HUDEP-2 (cell line): ENCODE results near the gene B4GALT5.

Experiments used
- DNase-seq, 76 experiments: peaks; one replicate each; lab custom pipeline; 2025; ENCODE audit not compliant: unreplicated experiment in 76 of 76; lab: John Stamatoyannopoulos, UW

Gene B4GALT5, protein sequence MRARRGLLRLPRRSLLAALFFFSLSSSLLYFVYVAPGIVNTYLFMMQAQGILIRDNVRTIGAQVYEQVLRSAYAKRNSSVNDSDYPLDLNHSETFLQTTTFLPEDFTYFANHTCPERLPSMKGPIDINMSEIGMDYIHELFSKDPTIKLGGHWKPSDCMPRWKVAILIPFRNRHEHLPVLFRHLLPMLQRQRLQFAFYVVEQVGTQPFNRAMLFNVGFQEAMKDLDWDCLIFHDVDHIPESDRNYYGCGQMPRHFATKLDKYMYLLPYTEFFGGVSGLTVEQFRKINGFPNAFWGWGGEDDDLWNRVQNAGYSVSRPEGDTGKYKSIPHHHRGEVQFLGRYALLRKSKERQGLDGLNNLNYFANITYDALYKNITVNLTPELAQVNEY

DNA sequence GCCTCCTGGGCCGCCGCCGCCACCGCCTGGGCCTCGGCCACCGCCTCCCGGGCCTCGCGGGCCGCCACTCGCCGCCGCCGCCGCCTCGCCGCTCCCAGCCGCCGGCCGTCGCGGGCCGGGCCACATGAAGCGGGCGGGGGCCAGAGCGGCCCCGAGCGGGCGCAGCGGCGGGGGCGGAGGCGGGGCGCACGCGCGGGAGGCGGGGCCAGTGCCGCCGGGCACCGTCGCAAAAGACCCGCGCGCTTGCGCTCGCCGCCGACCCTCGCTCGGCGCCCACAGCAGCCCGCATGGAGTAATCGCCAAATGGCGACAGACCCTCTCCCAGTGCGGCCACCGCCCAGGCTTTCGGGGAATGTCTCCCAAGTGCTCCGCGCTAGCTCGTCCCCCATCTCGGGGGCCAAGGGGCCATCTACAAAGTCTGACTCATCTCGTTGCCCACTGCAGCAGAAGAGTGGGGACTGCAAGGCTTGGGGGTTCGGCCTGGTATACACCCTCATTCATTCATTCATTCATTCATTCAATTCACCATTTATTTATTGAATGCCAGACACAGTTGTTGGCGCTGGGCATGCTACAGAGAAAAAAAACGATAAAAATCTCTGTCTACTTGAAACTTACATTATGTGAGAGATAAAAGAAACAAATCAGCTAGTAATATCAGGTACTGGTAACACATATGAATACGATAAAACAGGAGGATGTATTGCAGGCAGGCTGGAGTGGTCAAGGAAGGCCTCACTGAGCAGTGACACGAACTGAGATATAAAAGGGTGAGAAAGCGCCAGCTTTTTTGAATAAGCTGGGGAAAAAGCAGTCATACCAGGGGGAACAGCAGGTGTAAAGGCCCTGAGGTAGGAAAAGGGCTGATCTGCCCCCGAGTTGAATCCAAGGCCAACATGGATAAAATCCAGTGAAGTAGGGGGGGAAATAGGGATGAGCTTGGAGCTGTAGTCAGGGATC lies at the start of gene B4GALT5:
TSS of gene B4GALT5 (minus strand) at position 126 of the 960 bp plus-strand sequence. CDS start 188 bp downstream, outside the sequence.
- DNase-seq, result peak in 71 of 76 experiments; percentile 8 to 74 (median 50)

DNA sequence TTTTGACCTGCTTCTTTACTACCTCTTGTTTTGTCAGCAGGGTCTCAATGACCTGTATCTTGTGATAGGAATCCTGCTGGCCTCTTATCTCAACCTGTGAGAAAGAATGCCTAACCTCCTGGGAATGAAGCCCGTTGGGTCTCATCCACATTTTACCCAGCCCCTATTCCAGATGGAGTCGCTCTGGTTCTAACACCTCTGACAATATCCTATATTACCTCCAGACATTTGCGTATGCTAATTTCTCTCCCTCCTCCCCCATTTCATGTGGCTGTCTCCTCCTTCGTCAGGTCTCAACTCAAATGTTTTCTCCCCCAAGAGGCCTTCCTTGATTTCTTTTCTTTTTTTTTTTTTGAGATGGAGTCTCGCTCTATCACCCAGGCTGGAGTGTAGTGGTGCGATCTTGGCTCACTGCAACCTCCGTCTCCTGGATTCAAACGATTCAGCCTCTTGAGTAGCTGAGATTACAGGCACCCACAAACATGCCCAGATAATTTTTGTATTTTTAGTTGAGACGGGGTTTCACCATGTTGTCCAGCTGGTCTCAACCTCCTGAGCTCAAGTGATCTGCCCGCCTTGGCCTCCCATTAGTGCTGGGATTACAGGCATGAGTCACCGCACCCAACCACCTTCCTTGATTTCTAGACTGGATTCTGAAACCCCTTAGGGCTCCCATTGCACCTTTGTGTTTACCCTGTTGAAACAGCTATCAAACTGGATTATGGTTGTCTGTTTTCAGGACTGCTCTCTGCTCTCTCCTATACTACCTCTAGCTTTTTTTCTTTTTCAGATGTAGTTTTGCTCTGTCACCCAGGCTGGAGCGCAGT lies 49.5 kb upstream of the B4GALT5 start:
- DNase-seq, result no peak

DNA sequence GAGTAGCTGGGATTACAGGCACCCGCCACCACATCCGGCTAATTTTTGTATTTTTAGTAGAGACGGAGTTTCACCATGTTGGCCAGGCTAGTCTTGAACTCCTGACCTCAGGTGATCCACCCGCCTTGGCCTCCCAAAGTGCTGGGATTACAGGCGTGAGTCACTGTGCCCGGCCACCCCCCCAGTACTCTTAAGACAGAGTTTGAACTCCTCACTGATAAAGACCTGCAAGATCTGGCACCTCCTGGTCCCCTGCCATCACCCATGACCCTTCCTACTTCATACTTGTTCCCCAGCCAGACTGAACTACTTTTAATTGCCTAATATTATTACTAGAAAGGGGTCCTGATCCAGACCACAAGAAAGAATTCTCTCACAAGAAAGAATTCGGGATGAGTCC lies 48.2 kb upstream of the B4GALT5 start:
- DNase-seq, result peak in 2 of 76 experiments; percentile 19 to 20

DNA sequence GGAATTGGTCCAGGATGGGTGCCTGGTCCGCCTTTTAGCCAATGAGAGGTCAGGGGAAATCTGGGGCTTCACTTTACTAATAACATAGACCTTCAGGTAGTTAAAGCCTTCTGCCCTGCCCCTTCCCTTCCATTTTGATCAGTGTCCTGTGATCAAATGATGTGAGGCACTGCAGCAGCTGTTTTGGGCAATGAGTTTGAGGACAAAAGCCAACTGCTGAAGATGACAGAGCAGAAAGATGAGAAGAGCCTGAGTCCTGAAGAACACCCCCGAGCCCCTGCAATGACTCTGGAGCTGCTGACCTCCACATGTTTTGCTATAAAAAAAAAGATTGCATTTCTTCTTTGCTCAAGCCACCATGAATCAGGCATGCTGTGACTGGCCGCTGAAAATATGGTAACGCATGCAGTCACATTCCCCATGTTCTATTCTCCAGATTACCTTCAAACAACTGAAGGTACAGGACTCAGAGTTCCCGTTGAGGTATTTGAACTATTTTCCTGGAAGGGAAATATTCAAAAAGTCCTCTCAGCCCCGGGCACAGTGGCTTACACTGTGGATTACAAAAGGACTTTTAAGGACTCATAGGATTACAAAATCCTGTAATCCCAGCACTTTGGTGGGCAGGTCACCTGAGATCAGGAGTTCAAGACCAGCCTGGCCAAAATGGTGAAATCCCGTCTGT lies 45.7 kb upstream of the B4GALT5 start:
- no peak for DNase-seq

DNA sequence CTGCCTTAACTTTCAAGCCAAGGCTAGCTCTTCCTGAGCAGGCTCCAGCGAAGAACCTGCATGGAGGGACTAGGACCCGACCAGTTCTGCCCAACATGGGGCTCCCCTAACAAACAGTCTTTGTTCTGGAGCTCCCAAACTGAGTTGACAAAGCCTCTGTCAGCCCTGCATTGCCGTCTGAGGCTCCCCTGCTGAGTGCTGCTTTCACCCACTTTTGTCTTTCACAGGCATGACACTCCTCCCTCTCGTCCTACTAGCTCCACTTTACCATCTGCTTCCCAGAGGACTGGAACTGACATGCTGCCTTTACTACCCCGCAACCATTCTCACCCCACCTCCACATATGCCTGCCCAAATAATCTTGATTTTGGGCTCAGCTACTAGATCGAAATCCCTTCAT lies 45.1 kb upstream of the B4GALT5 start:
- no peak for DNase-seq

DNA sequence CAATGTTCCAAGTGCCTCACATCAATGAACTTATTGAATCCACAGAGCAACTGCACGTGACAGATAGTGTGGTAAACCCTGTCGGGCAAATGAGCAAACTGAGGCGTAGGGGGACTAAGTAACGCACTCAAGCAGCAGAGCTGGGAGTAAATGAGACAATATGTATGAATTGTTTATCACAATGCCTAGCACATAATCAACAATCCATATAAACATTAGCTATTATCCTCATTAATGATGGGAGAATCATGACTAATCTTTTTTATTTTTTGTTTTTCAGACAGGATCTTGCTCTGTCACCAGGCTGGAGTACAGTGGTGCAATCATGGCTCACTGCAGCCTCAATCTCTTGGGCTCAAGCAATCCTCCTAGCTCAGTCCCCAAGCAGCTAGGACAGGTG lies 43.9 kb upstream of the B4GALT5 start:
- DNase-seq, result no peak

DNA sequence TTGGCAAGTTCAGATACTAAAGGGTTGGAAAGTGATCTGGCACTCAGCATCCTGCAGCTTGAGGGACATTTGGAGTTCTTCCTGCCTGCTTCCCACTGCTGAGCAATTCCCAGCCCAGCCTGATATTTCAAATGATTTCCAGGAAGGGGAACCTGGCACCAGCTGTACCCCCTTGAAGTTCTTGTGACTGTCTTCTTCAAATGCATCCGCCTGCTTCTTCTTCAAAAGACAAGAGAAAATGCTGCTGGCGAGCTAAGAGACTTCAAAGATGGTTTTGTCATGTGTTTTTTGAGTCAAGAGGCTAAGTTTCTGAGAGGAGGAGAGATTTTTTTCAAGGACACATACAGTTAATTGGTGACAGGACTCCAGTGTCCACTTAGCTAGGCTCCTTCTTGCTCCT lies 42.6 kb upstream of the B4GALT5 start:
- no peak for DNase-seq

DNA sequence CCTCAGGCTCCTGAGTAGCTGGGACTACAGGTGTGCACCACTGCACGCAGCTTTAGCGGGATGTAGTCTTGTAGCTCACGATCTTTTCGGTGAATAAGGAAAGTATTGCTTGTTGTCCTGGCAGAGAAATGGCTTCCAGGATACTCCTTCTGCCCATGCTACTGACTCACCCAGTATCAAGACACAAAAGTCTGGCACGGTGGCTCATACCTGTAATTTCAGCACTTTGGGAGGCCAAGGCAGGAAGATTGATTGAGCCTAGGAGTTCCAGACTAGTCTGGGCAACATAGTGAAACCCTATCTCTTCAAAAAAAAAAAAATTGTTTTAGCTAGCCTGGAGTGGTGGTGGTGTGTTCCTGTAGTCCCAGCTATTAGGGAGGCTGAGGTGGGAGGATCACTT lies 40.9 kb upstream of the B4GALT5 start:
- DNase-seq, result no peak

DNA sequence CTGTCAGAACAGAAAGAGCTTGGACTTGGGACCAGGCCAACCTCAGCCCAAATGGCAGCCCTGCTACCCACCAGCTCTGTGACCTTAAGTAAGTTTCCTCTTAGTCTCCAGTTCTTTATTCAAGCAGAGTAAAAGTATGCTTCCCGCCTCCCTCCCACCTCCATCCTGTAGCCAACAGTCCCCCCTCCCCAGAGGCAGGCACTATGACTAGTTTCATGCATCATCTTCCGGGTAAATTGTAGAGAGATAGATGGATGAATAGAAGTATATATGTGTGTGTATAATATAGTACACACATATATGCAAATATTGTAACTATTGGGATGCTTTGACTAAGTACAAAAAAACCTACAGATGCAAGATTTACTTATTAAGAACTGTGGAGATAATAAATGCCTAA lies 39.5 kb upstream of the B4GALT5 start:
- DNase-seq, result no peak

DNA sequence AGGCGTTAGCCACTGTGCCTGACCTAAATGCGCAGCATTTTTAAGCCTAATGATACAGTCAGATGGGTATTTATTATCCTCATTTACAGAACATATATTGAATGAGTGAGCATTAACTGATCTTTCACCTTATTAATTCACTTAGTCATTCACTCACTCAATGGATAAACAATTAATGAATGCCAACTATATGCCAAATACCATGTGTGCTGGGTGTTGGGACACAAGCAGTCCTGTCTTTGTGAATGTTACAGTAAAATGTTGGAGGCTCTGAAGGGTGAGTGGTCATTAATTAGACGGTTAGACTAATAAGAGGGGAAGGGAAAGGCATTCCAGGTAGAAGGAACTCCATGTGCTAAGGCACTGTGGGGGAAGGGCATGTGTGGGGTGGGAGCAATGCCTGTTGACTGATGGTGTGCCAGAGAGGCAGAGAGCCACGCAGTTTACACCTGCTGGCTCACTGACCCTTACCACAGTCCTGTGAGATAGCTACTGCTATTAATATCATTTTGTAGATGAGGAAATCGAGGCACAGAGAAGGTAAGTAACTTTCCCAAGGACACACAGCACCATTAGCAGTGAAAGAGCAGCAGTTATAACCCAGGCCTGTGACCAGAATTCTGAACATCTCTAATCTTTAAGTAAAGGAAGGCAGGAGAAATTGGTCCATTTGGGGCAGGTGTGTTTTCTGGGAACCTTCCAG lies 38.7 kb upstream of the B4GALT5 start:
- DNase-seq, result no peak

DNA sequence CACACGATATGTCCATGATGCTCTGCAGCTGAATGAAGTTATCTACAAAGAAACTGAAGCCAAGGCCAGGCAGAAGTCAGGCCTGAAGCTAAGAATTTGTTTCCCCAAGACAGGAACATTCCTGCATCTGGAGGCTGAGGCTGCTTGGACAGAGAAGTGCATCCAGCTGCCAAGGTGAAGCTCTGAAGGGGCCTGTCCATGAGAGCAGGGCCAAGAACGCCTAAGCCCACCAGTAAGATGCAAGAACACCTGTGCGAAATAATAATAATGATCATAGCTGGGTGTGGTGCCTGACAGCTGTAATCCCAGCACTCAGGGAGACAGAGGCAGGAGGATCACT lies 37.7 kb upstream of the B4GALT5 start:
- no peak for DNase-seq

DNA sequence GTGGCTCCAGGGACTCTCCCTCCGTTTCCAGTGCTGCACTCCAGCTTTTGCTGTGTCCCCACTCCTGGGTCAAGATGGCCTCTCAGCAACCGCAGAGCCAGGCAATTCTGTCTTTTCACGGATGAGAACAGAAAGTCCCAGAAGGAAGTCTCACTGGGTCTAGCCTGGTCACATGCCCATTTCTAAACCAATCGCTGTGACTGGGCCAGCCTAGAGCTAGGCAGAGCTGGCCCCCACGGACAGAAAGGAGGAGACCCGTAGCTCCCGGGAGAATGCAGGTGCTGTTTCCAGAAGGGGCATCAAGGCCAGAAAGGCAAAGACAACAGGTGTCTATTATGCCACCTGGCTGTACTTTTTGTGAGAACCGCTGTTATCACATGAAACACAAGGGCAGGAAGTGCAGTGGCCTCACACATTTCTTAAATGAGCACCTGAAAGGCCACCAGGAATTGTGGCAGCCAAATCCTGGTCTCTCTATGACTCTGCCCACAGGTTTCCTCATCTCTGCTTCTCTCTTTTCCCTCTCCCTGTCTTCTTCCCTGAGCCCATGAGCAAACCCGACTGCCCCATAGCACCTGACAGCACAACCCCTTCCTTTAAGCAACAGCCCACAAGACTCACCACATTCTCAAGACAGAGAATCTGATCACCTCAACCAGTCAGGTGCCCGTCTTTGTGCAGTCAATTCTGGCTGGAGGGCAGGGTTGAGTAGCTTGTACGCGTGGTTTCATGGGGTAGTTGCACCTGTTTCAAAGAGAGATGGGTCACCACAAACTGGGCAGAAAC lies 37.1 kb upstream of the B4GALT5 start:
- DNase-seq, result no peak

DNA sequence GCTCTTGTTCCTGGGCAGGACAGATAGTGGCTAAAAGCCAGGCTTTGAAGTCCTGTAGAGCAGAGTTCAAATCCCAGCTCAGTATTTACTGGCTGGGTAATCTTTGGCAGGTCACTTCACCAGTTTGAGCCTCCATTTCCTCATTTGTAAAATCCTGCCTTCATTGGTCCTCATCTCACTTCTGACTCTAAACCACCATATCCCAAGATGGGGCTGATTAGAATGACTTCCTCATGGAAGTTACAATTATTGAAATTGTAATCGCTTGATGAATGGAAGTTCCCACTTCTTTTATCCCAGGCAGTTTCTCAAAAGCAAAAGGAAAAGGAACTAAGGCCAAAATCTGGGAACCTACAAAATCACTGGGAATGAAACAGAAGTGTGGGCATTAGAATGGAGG lies 35.9 kb upstream of the B4GALT5 start:
- no peak for DNase-seq

DNA sequence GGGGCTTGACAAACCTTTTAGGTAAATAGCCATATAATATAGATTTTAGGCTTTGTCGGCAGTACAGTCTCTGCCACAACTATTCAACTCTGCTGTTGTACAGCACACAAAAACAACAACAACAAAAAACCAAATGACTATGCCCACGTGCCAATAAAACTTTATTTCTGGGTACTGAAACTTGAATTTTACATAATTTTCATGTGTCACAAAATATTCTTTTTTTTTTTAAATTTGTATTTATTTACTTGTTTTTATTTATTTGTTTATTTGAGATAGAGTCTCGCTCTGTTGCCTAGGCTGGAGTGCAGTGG lies 34.8 kb upstream of the B4GALT5 start:
- no peak for DNase-seq

DNA sequence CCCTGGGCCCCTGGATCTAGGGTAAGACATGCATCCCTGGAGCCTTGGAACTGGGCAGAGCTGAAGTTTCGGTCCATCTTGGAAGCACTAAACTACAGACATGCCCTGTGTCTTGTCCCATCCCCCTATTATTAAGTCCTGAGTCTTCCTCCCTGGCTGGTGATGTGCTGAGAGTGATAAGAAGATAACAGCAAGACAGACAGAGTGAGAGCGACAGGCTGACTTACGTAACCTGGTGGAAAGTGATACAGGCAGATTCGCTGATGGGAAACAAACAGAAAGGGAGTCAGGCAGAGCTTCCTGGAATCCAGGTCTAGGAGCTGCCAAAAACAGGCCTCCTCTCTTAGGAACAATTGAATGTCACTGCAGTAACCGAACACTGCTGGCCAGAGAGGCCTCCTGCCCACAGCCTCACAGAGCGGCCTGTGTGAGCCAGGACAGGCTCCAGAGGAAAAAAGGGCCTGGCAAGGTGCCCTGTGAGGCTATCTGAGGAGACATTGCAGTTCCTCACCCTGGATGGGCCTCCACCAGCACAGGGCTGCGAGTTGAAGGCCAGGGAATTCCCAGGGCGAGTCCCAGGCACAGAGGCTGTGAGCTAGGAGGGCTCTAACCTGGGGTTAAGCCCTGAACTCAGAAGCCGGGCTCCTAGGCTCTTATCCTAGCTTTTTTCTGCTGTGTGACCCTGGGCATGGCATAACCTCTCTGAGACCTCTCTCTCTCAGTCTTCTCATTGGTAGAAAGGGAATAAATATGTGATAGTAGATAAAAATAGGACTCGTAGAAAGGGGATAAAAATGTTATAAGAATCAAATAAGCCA lies 34.2 kb upstream of the B4GALT5 start:
- DNase-seq, result peak in 25 of 76 experiments; percentile 2 to 35 (median 12)

DNA sequence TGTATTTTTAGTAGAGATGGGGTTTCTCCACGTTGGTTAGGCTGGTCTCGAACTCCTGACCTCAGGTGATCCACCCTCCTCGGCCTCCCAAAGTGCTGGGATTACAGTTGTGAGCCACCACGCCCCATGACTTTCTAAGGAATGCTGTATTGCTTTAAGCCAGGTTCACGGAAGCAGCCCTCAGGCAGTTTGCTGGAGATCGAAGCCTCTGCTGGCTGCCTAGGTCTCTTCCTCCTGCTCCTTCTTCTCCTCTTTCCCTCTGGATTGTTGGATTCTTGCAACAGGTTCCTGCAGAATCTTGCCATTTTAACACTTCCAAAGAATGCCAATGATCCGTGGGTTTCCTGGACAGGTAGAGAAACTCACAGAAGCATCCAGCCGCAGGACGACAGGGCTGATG lies 29.3 kb upstream of the B4GALT5 start:
- DNase-seq, result no peak

DNA sequence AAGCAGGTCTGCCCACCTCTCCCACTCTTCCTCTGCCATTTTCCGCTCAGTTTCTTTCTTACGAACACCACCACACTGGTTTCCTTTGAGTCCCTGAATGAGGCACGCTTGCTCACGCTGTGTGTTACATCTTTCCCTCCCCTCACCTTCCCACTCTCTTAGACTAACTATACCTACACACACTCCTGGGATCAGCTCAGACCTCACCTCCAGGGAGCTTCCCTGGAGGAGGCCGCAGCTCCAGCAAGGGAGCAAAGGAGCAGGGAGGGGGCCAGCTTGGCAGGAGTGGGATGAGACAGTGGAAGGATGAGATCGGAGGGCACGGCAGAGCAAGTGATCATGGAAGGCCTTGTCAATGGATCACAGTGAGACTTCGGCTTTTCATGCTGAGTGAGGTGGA lies 28.3 kb upstream of the B4GALT5 start:
- no peak for DNase-seq

DNA sequence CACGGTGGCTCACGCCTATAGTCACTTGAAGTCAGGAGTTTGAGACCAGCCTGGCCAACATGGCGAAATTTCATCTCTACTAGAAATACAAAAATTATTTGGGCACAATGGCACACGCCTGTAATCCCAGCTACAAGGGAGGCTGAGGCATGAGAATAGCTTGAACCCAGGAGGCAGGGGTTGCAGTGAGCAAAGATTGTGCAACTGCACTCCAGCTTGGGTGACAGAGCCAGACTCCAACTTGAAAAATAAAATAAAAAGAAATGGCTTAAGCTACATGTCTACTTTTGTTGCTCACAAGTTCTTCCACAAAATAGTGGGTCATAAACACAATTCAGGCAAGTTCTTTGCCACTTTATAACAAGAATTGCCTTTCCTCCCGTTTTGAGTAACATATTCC lies 27.1 kb upstream of the B4GALT5 start:
- DNase-seq, result no peak
